ENCODE measurements around the gene KNTC1. TPM values are rescaled to one million over a fixed set of nuclear protein-coding genes. Genes with fewer than 3 reads are reported as not detected.
"Not testable (repeated sequence)": the region's sequence is repeated elsewhere in the genome, so short reads cannot be mapped to it uniquely, and the experiment has no call there.

Gene KNTC1
- total RNA-seq, 4 donors from 2014 or later: 21.3 to 80.0 (median 28.2) TPM

DNA sequence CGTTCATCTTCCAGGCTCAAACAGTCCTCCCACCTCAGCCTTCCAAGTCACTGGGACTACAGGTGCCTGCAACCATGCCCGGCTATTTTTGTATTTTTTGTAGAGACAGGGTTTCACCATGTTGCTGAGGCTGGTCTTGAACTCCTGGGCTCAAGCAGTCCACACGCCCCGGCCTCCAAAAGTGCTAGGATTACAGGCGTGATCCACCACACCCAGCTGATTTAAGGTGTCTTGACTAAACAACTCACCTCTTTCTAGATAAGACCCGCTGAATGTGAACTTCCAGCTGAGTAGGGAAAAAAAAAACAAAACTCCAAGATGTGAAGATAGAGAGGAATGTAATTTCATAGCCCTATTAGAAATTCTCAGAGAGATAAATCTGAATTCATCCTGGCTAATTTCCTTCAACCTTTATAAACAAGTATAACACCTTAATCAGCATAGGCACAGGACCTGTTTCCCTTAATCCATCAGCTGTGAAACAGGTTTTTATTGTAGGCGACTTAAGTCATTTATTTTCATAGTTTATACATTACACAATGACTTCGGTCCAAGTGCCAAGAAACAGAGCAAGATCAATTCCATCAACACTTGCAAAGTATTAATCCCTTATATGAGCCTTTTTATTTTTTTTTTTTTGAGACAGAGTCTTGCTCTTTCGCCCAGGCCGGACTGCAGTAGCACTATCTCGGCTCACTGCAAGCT lies 124.6 kb downstream of the KNTC1 start:
- no peak for DNase-seq

DNA sequence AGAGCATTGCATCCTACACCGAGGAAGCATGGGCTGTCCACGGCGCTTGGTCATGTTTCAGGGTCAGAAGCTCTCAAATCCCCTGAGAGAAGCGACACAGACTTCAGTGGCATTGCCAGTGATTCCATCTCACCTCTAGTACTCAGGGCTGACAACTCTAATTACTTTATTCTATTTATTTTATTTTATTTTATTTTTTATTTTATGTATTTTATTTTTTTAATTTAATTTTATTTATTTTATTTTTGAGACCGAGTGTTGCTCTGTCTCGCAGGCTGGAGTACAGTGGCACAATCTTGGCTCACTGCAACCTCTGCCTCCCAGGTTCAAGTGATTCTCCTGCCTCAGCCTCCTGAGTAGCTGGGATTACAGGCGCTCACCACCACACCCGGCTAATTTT lies 126.2 kb downstream of the KNTC1 start:
- H3K9me3 ChIP-seq, H3K4me1 ChIP-seq, H3K4me3 ChIP-seq, H3K27ac ChIP-seq, DNase-seq, H3K36me3 ChIP-seq, H3K27me3 ChIP-seq: not testable (repeated sequence)

More for the DNA sequence above, 124.6 kb downstream of the KNTC1 start:
- Histone ChIP-seq H3K9me3 (no peaks in the 10 kb centered on the region), H3K27ac (no peak overlapping the region), H3K36me3 (no peaks in the 10 kb centered on the region), H3K4me1 (no peaks in the 10 kb centered on the region), H3K27me3 (no peaks in the 10 kb centered on the region), H3K4me3 (no peak overlapping the region)
- TF ChIP-seq, protein P1, sequence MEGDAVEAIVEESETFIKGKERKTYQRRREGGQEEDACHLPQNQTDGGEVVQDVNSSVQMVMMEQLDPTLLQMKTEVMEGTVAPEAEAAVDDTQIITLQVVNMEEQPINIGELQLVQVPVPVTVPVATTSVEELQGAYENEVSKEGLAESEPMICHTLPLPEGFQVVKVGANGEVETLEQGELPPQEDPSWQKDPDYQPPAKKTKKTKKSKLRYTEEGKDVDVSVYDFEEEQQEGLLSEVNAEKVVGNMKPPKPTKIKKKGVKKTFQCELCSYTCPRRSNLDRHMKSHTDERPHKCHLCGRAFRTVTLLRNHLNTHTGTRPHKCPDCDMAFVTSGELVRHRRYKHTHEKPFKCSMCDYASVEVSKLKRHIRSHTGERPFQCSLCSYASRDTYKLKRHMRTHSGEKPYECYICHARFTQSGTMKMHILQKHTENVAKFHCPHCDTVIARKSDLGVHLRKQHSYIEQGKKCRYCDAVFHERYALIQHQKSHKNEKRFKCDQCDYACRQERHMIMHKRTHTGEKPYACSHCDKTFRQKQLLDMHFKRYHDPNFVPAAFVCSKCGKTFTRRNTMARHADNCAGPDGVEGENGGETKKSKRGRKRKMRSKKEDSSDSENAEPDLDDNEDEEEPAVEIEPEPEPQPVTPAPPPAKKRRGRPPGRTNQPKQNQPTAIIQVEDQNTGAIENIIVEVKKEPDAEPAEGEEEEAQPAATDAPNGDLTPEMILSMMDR (IDR thresholded peaks at IDR 0.05): no peak
- no peak for TF ChIP-seq POLR2A (IDR thresholded peaks at IDR 0.05)

DNA sequence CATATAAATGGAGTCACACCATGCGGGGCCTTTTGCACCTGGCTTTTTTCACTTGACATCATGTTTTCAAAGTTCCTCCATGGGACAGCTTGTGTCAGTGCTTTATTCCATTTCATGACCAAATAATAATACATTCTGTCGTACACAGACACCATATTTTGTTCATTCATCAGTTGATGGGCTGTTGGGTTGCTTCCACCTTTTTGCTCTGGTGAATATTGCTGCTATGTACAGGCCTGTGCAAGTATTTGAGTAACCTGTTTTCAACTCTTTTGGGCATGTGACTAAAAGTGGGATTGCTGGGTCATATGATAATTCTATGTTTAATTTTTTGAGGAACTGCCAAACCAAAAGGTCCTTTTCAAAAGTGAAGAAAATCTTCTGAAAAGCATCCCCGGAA lies 129.2 kb downstream of the KNTC1 start:
- Histone ChIP-seq H3K36me3 (no peaks in the 10 kb centered on the region), H3K27ac (no peak overlapping the region), H3K9me3 (no peaks in the 10 kb centered on the region), H3K27me3 (no peaks in the 10 kb centered on the region), H3K4me1 (no peaks in the 10 kb centered on the region), H3K4me3 (no peak overlapping the region)
- TF ChIP-seq, protein P1 (IDR thresholded peaks at IDR 0.05): no peak
- TF ChIP-seq POLR2A (IDR thresholded peaks at IDR 0.05): no peak
- no peak for DNase-seq

DNA sequence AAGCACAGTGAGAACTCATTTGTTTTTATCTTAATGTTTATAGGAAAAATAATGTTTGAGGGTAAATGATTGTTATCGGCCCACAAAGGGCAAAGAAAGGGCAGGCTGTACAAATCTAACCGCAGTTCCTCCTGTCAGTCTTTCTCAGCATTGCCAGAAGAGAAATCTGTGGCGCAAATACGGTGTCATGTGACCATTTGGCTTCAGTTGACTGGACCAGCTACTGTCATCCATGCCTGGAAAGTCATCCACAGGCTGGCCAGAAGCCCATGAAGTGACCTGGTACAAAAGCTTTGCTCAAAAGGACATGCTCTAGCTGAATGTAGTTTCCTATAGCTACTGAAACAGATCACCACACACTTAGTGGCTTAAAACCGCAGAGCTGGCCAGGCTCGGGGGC lies 132.5 kb downstream of the KNTC1 start:
- H3K4me3 ChIP-seq: no peak overlapping the region
- no peaks in the 10 kb centered on the region for H3K4me1 ChIP-seq
- no peak for DNase-seq
- no peaks in the 10 kb centered on the region for H3K27me3 ChIP-seq
- no peak for TF ChIP-seq POLR2A (IDR thresholded peaks at IDR 0.05)
- TF ChIP-seq, protein P1 (IDR thresholded peaks at IDR 0.05): no peak
- H3K9me3 ChIP-seq: no peaks in the 10 kb centered on the region
- H3K27ac ChIP-seq: no peak overlapping the region
- no peaks in the 10 kb centered on the region for H3K36me3 ChIP-seq

DNA sequence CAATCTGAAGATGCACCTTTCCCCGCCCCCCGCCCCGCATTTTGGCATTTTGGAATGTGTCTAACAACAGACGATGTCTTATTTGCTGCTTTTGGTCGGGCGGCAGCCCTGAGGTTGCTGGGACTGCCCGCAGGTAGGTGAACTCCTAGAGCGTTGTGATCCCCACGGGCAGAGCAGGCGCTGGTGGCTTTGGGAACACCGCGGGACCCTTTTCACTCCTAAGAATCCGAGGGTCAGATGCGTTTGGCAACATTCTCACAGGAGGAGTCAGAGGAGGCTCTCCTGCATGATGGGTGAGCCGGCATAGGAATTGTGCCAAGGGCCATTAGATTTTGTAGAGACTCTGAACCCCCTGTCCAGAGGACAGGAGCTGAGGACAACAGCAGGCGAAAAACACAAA lies 134.2 kb downstream of the KNTC1 start:
- TF ChIP-seq, protein P1 (IDR thresholded peaks at IDR 0.05): no peak
- TF ChIP-seq POLR2A (IDR thresholded peaks at IDR 0.05): no peak
- H3K4me3 ChIP-seq: no peak overlapping the region
- H3K4me1 ChIP-seq: no peaks in the 10 kb centered on the region
- no peaks in the 10 kb centered on the region for H3K36me3 ChIP-seq
- no peaks in the 10 kb centered on the region for H3K9me3 ChIP-seq
- no peak overlapping the region for H3K27ac ChIP-seq
- DNase-seq: no peak
- no peaks in the 10 kb centered on the region for H3K27me3 ChIP-seq

DNA sequence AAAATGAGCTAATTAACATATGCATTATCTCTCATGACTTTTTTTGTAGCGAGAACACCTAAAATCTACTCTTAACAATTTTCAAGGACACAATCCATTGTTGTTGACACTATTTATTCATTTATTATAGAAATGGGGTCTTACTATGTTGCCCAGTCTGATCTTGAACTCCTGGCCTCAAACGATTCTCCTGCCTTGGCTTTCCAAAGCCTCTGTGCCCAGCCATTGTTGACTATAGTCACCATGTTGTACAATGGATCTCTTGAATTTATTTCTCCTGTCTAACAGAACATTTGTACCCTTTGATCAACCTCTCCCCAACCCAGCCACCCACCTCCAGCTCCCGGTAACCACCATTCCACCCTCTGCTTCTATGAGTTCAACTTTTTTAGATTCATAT lies 134.9 kb downstream of the KNTC1 start:
- no peaks in the 10 kb centered on the region for H3K27me3 ChIP-seq
- no peak overlapping the region for H3K4me3 ChIP-seq
- H3K9me3 ChIP-seq: no peaks in the 10 kb centered on the region
- H3K27ac ChIP-seq: no peak overlapping the region
- TF ChIP-seq, protein P1 (IDR thresholded peaks at IDR 0.05): no peak
- TF ChIP-seq POLR2A (IDR thresholded peaks at IDR 0.05): no peak
- no peaks in the 10 kb centered on the region for H3K36me3 ChIP-seq
- DNase-seq: no peak
- no peaks in the 10 kb centered on the region for H3K4me1 ChIP-seq
